Activated CD4-positive, alpha-beta T cell treated with anti-CD3 and anti-CD28 coated beads, Interleukin-2, amount 50 U/mL, for 24 hours (primary cell): ENCODE results near the gene CAMSAP3.

Source experiments
- DNase-seq, 2 donors: peaks; one replicate each; pipeline ENCODE4 v3.0.0-alpha.2; 2020; ENCODE audit warnings: low read depth in 1 of 2, low spot score in 1 of 2

The CAMSAP3 gene

GRCh38 chr19:7645656-7646425, 50.2 kb downstream of the CAMSAP3 start:
- DNase-seq, result no peak

- no peak for DNase-seq
These were observed 50.7 kb downstream of the CAMSAP3 start for GRCh38 chr19:7646426-7646700.

DNA sequence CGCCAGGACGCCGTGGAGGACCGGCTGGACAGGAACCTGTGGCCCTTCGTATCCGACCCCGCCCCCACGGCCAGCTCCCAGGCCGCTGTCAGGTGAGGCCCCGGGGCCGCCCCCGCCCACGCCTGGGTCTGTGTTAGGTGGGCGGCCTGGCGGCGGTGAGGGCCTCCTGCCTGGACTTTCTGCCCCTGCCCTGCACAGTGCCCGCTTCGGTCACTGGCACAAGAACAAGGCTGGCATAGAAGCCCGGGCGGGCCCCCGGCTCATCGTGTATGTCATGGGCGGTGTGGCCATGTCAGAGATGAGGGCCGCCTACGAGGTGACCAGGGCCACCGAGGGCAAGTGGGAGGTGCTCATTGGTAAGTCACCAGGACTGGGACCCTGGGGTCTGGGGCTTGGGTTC, 51.5 kb downstream of the CAMSAP3 start:
- DNase-seq, result no peak

- DNase-seq, result no peak
These were observed 52.8 kb downstream of the CAMSAP3 start for GRCh38 chr19:7648265-7649014.

GRCh38 chr19:7650148-7650547, 54.5 kb downstream of the CAMSAP3 start:
- DNase-seq, result no peak

- peak; percentile 75 to 89 for DNase-seq
These were observed 56.5 kb downstream of the CAMSAP3 start for GRCh38 chr19:7652061-7652641.

- DNase-seq, result no peak
These were observed 58.7 kb downstream of the CAMSAP3 start for GRCh38 chr19:7654401-7654800.

DNA sequence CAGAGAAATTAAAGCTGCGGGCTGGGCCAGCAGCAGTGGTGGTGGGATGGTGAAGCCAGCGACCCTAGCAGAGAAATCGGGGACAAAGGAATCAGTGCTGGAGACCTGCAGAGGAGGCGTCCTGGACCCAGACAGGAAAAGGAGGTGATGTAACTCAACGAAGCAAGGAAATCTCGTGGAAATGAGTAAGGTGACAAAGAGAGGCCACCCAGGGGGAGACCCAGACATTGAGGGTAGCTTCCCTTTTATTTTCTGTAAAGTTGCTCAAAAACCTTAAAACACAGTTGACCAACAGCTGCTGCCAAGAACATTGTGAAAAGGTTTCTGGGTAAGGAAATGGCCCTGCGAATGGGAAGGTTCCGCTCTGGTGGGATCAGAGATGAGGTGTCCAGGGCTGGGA, 59.9 kb downstream of the CAMSAP3 start:
- DNase-seq, result no peak

GRCh38 chr19:7657131-7657751, 61.6 kb downstream of the CAMSAP3 start:
- DNase-seq, result no peak

- DNase-seq, result peak in 1 of 2 donors; percentile 54
These were observed 62.6 kb downstream of the CAMSAP3 start for GRCh38 chr19:7658219-7658686.

DNA sequence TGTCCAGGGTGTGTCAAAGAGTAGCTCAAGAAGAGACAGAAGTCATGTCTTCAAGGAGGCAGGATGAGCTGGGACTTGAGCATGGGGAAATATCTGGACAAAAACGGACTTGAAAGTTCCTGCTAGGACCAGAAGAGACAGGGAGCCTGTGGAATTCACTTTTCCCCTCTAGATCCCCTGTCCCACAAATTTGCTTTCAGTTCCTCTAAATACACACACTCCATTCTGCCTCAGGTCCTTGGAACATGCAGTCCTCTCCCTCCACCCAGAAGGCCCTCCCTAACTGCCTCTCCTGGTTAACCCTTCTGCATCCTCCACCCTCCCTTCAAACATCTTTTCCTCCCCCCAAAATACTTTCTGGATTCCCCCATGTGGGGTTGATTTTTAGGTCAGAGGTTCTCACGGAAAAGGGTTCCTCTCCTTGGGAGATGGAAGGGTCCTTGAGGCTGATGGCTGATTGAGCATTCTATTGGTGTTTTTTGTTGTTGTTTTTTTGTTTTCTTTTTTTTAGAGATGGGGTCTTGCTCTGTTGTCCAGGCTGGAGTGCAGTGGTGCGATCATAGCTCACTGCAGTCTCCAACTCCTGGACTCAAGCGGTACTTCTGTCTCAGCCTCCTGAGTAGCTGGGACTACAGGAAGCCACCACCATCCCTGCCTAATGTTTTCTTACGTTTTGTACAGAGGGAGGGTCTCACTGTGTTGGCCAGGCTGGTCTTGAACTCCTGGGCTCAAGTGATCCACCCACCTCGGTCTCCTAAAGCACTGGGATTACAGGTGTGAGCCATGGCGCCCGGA, 66.3 kb downstream of the CAMSAP3 start:
- DNase-seq, result no peak

- DNase-seq, result no peak
These were observed 67.0 kb downstream of the CAMSAP3 start for GRCh38 chr19:7662657-7663056.

GRCh38 chr19:7663706-7664105, 68.0 kb downstream of the CAMSAP3 start:
- no peak for DNase-seq

DNA sequence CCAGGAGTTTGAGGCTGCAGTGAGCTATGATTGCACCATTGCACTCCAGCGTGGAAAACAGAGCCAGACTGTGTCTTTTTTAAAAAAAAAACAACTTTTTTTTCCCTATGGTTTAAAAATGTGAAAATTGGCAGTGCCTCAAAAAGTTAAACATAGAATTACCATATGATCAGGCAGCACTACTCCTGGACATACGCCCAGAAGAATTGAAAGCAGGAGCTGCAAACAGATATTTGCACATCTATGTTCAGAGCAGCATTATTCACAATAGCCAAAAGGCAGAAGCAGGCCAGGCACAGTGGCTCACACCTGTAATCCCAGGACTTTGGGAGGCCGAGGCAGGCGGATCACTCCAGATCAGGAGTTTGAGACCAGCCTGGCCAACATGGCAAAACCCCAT, 69.4 kb downstream of the CAMSAP3 start:
- no peak for DNase-seq
